22Rv1 (cell line): ENCODE results near the gene MAPK11.

Source experiments
- ZFX ChIP-seq: fragments of 450-650 bp; IDR thresholded peaks from 2 replicates; pipeline ENCODE4 v1.6.1; 2017; ENCODE audit warnings: antibody characterized with exemption, borderline replicate concordance
- TF ChIP-seq, protein P1 (sequence below): fragments of 450-650 bp; IDR thresholded peaks from 2 replicates; pipeline ENCODE4 v1.5.1; 2017; ENCODE audit warnings: mild to moderate bottlenecking

DNA sequence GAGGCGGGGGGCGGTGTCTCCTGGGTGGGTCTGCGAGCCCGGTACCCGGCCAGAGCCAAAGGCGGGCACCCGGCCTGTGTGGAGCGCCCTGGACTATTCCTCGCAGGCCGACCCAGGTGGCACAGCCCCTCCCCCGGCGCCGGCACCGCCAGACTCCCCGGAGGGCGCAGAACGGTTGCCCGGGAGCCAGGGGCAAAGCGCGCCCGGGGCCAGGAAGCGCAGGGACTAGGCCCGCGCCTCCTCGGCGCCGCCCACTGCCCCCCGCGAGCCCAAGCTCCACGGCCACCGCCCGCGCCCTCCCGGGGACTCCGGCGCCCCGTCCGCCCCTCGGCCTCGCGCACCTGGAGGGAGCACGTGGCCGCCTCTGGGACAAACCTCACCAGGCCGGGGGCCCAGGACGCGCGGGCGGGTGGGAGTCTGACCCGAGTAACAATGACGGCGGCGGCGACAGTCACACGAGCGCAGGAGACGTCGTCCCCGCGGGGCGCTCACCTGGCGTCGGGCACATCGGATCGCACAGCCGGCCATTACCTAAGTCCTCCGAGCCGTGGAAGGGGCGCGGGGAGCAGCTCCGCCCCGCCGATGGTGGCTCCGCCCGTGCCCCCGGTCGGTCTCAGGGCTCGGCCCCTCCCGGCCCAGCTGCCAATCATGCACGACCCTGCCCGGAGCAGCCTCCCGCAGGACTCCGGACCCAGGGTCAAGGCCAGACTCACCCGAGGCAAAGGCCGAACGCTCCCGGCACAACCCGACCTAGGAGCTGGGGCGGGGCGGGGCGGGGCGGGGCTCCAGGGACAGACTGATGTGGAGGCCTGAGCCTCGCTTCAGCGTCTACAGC is 29.8 kb upstream of the MAPK11 start:
- TF ChIP-seq, protein P1, sequence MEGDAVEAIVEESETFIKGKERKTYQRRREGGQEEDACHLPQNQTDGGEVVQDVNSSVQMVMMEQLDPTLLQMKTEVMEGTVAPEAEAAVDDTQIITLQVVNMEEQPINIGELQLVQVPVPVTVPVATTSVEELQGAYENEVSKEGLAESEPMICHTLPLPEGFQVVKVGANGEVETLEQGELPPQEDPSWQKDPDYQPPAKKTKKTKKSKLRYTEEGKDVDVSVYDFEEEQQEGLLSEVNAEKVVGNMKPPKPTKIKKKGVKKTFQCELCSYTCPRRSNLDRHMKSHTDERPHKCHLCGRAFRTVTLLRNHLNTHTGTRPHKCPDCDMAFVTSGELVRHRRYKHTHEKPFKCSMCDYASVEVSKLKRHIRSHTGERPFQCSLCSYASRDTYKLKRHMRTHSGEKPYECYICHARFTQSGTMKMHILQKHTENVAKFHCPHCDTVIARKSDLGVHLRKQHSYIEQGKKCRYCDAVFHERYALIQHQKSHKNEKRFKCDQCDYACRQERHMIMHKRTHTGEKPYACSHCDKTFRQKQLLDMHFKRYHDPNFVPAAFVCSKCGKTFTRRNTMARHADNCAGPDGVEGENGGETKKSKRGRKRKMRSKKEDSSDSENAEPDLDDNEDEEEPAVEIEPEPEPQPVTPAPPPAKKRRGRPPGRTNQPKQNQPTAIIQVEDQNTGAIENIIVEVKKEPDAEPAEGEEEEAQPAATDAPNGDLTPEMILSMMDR, result no peak
- no peak for TF ChIP-seq ZFX
